Parathyroid adenoma (tissue), 2 donors: Measurements from ENCODE around the gene PAN2.

ENCODE experiments used
- H2AFZ ChIP-seq: fragments of 300-600 bp; sonication (generic); one replicate; pipeline ENCODE4 v1.7.0; 2017; ENCODE audit warnings: antibody characterized with exemption, mild to moderate bottlenecking
- H3K27ac ChIP-seq: fragments of 300-600 bp; sonication (generic); one replicate; pipeline ENCODE4 v1.7.0; 2017
- H3K27me3 ChIP-seq: fragments of 300-600 bp; sonication (generic); one replicate; pipeline ENCODE4 v1.7.0; 2017; ENCODE audit warnings: low read length; ENCODE audit not compliant: control insufficient read depth, insufficient read depth
- H3K36me3 ChIP-seq: fragments of 300-600 bp; sonication (generic); one replicate; pipeline ENCODE4 v1.7.0; 2017; ENCODE audit warnings: low read length; ENCODE audit not compliant: control insufficient read depth, insufficient read depth
- H3K4me1 ChIP-seq: fragments of 300-600 bp; sonication (generic); one replicate; pipeline ENCODE4 v1.7.0; 2017; ENCODE audit warnings: control low read depth
- H3K4me2 ChIP-seq: fragments of 300-600 bp; sonication (generic); one replicate; pipeline ENCODE4 v1.7.0; 2017; ENCODE audit warnings: low read length
- H3K4me3 ChIP-seq: fragments of 300-600 bp; sonication (generic); one replicate; pipeline ENCODE4 v1.7.0; 2017; ENCODE audit warnings: low read depth, low read length
- H3K79me2 ChIP-seq: fragments of 300-600 bp; sonication (generic); one replicate; pipeline ENCODE4 v1.7.0; 2017; ENCODE audit warnings: control low read depth
- H3K9ac ChIP-seq: fragments of 300-600 bp; sonication (generic); one replicate; pipeline ENCODE4 v1.7.0; 2017; ENCODE audit warnings: mild to moderate bottlenecking
- H3K9me3 ChIP-seq: fragments of 300-600 bp; sonication (generic); one replicate; pipeline ENCODE4 v1.7.0; 2017; ENCODE audit warnings: low read length; ENCODE audit not compliant: control insufficient read depth
- TF ChIP-seq, protein P1 (sequence below): fragments of 300-600 bp; sonication (generic); IDR thresholded peaks from one replicate; pipeline ENCODE4 v1.7.0; 2017; ENCODE audit warnings: antibody characterized with exemption, mild to moderate bottlenecking
- donor health status: primary hyperparathyroidism.

PAN2 gene

GRCh38 chr12:56304276-56304675 is 29.5 kb downstream of the PAN2 start:
- Histone ChIP-seq H3K9me3 (no peaks in the 10 kb centered on the region), H2AFZ (no peak overlapping the region), H3K36me3 (no peaks in the 10 kb centered on the region), H3K79me2 (peaks cover 9% of the 10 kb centered on the region), H3K27ac (no peak overlapping the region), H3K4me2 (no peak overlapping the region), H3K27me3 (no peaks in the 10 kb centered on the region), H3K4me3 (no peak overlapping the region), H3K4me1 (peaks cover 13% of the 10 kb centered on the region), H3K9ac (no peak overlapping the region)
- TF ChIP-seq, protein P1, sequence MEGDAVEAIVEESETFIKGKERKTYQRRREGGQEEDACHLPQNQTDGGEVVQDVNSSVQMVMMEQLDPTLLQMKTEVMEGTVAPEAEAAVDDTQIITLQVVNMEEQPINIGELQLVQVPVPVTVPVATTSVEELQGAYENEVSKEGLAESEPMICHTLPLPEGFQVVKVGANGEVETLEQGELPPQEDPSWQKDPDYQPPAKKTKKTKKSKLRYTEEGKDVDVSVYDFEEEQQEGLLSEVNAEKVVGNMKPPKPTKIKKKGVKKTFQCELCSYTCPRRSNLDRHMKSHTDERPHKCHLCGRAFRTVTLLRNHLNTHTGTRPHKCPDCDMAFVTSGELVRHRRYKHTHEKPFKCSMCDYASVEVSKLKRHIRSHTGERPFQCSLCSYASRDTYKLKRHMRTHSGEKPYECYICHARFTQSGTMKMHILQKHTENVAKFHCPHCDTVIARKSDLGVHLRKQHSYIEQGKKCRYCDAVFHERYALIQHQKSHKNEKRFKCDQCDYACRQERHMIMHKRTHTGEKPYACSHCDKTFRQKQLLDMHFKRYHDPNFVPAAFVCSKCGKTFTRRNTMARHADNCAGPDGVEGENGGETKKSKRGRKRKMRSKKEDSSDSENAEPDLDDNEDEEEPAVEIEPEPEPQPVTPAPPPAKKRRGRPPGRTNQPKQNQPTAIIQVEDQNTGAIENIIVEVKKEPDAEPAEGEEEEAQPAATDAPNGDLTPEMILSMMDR, result no peak

DNA sequence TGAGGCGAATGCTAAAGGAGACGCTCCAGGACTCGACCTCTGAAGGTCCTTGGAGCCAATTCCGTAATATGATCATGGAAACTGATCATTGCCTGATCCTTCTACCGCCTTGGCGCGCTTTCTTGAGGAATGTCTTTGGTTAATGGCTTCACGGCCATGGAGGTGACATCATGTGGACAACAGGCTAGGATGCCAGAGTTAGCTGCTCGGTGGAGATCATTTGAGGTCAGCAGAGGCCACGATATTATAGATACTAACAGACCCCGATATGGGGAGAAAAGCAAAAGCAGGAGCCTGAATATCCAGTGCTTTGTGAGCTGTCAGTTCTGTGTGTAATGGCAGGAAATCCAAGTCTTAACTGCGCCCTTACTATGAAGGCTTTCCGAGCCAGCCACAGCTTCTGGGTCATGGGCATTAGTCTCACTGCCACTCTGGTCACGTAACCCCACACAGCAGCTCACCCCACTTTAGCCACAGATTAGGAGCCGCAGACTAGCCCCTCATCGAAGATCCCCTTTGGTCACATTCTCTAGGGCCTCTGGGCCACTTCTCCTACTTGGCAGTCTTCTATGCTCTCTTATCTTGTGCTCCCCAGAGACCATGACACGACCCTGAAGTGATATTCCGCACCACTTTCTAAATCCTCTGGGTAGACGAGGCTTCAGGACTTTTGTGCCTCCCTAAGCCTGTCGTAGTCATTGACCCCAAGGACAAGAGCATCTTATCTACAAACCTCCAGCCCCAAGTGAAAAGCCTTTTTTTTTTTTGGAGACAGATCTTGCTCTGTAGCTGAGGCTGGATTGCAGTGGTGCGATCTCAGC is 32.9 kb downstream of the PAN2 start:
- peaks cover 38% of the 10 kb centered on the region for H3K79me2 ChIP-seq
- H3K4me1 ChIP-seq, result peaks cover 16% of the 10 kb centered on the region
- H2AFZ ChIP-seq, result peak overlapping the region; percentile 96
- H3K36me3 ChIP-seq, result no peaks in the 10 kb centered on the region
- TF ChIP-seq, protein P1, result no peak
- H3K9me3 ChIP-seq, result no peaks in the 10 kb centered on the region
- peak overlapping the region; percentile 58 for H3K9ac ChIP-seq
- H3K4me3 ChIP-seq, result peak overlapping the region; percentile 83
- H3K4me2 ChIP-seq, result peak overlapping the region; percentile 80
- peak overlapping the region; percentile 98 for H3K27ac ChIP-seq
- no peaks in the 10 kb centered on the region for H3K27me3 ChIP-seq

DNA sequence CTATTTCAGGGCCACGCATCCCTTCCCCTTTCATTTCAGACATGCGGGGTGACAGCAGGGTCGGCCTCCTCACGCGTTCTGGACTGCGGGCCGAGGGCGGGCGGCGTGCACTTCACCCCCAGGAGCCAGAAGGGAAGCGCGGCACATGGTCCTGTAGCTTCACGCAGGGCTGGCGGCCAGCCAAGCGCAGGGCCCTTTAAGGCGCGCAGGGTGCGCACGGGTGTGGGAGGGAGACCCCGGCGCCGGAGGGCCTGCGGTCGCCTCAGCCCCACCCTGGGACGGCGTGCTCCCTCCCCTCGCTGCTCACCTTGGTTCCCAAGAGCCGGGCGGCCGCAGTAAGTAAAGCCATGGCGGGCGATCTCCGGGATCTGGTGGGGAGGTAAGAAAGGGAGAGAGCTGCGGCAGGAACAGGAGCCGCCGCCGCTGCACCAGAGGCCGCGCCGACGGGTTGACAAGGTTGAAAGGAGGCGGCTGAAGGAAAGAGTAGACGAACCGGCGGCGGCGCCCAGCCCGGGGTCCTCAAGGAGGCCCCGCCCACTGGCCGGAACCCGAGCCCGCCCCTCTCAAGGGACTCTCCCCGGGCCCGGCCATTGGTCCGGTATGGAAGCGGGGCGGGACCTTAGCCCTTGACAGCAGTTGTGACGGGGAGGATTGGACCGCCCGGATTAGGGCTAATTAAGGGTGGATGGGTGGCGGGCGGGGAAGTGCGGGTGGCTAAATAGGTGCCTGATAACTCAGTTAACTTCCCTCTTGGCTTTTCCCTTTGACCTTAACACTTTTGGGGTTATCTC is 33.8 kb downstream of the PAN2 start, which contains the start of gene CS:
Gene CS, minus strand, starts transcription at position 478 of the 791 bp plus-strand sequence. Its CDS starts 129 bp downstream, at position 349.
- TF ChIP-seq, protein P1, result no peak
- peak within 1 kb of the TSS; percentile 96 for H2AFZ ChIP-seq
- H3K4me1 ChIP-seq, result peaks cover 16% of the 10 kb centered on the region
- peak within 1 kb of the TSS; percentile 69 for H3K9ac ChIP-seq
- H3K36me3 ChIP-seq, result no peaks in the 10 kb centered on the region
- peak within 1 kb of the TSS; percentile 80 for H3K4me2 ChIP-seq
- H3K27me3 ChIP-seq, result no peaks in the 10 kb centered on the region
- peak within 1 kb of the TSS; percentile 83 for H3K4me3 ChIP-seq
- H3K9me3 ChIP-seq, result no peaks in the 10 kb centered on the region
- peaks cover 44% of the 10 kb centered on the region for H3K79me2 ChIP-seq
- peak within 1 kb of the TSS; percentile 98 for H3K27ac ChIP-seq

DNA sequence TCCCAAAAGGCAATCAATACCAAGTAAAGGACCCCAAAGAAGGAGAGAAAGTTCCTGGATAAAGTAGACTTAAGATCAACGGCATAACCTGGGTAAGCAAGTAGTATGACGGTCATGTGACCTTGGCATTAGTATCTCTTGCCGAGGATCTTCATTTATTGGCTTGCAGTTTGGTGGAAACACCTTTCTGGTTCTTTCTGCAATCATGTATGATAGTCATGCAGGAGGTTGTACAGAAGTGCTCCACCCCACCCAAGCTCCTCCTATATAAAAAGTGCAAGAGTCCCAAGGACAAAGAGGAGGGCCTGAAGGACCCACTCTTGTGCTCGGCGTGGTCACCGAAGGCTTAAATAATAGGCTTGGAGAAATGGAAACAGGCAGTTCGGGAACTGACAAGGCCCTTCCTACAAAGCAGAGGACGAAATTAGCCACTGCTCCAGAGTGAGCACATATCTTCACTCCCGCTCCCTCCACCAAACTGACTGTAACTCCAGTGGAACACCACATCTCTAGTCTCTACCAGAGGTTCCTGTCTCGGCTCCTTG is 34.4 kb downstream of the PAN2 start:
- peak overlapping the region; percentile 49 for H3K4me2 ChIP-seq

More for the DNA sequence above, 34.4 kb downstream of the PAN2 start:
- TF ChIP-seq, protein P1, result no peak
- H2AFZ ChIP-seq, result peak overlapping the region; percentile 96
- no peaks in the 10 kb centered on the region for H3K27me3 ChIP-seq
- peak overlapping the region; percentile 69 for H3K9ac ChIP-seq
- H3K4me3 ChIP-seq, result peak overlapping the region; percentile 83
- H3K27ac ChIP-seq, result peak overlapping the region; percentile 98
- H3K9me3 ChIP-seq, result no peaks in the 10 kb centered on the region
- peaks cover 50% of the 10 kb centered on the region for H3K79me2 ChIP-seq
- H3K36me3 ChIP-seq, result no peaks in the 10 kb centered on the region
- peaks cover 16% of the 10 kb centered on the region for H3K4me1 ChIP-seq
